Loucy (cell line): ENCODE measurements around the gene MNT.

Experiments
- CTCF ChIP-seq: fragments of 200-600 bp; sonication (generic); conservative IDR thresholded peaks from 2 replicates; pipeline ENCODE4 v1.5.1; 2014; ENCODE audit warnings: mild to moderate bottlenecking, antibody characterized with exemption, low read length
- EZH2phosphoT487 ChIP-seq: fragments of 200-600 bp; IDR thresholded peaks from 2 replicates; pipeline ENCODE4 v1.6.1; 2018; ENCODE audit warnings: antibody characterized with exemption, mild to moderate bottlenecking, moderate library complexity, borderline replicate concordance

GRCh38 chr17:2374549-2375285 is 26.1 kb downstream of the MNT start:
- no peak for TF ChIP-seq CTCF
- no peak for TF ChIP-seq EZH2phosphoT487
